Lung (tissue), 12 donors: Measurements from ENCODE around the gene RABGEF1. TPM values are rescaled to one million over a fixed set of nuclear protein-coding genes. Genes with fewer than 3 reads are reported as not detected.
"Not testable (repeated sequence)": the region's sequence is repeated elsewhere in the genome, so short reads cannot be mapped to it uniquely, and the experiment has no call there.

Experiments
- ATAC-seq: fragments of 200-7000 bp; cut with Tn5 transposase; one replicate; pipeline ENCODE4 v1.9.1; 2020; ENCODE audit warnings: moderate number of reproducible peaks; ENCODE audit not compliant: insufficient read depth, low FRiP score
- DNase-seq, 3 donors: peaks; one replicate each; pipeline ENCODE4 v3.0.0-alpha.2; 2013 to 2017
- H3K27ac ChIP-seq, 2 donors: one replicate each; pipeline ENCODE4 v1.5.1; 2013; ENCODE audit warnings: mild to moderate bottlenecking in 2 of 2, moderate library complexity in 2 of 2, control low read depth in 1 of 2, inconsistent platforms in 1 of 2, low read depth in 1 of 2, low read length in 1 of 2
- H3K27me3 ChIP-seq, 3 donors: one replicate each; pipeline ENCODE4 v1.5.1; 2013; ENCODE audit warnings: low read length in 2 of 3; ENCODE audit not compliant: control insufficient read depth in 3 of 3, insufficient read depth in 3 of 3
- H3K36me3 ChIP-seq, 4 donors: one replicate each; pipeline ENCODE4 v1.5.1; 2013; ENCODE audit warnings: low read length in 4 of 4, mild to moderate bottlenecking in 1 of 4, moderate library complexity in 1 of 4; ENCODE audit not compliant: control insufficient read depth in 4 of 4, insufficient read depth in 4 of 4
- H3K4me1 ChIP-seq, 5 donors: one replicate each; pipeline ENCODE4 v1.5.1; 2013; ENCODE audit warnings: low read length in 5 of 5, mild to moderate bottlenecking in 2 of 5, moderate library complexity in 1 of 5; ENCODE audit not compliant: control insufficient read depth in 5 of 5, insufficient read depth in 5 of 5
- H3K4me3 ChIP-seq: one replicate; pipeline ENCODE4 v1.5.1; 2013; ENCODE audit warnings: mild to moderate bottlenecking, control low read depth, moderate library complexity
- H3K9ac ChIP-seq, 2 donors: one replicate each; pipeline ENCODE4 v1.5.1; 2013; ENCODE audit warnings: low read length in 2 of 2, control low read depth in 1 of 2; ENCODE audit not compliant: insufficient read depth in 1 of 2
- H3K9me3 ChIP-seq, 4 donors: one replicate each; pipeline ENCODE4 v1.5.1; 2013; ENCODE audit warnings: low read length in 3 of 4, mild to moderate bottlenecking in 1 of 4, moderate library complexity in 1 of 4; ENCODE audit not compliant: control insufficient read depth in 4 of 4, insufficient read depth in 3 of 4
- CTCF ChIP-seq: IDR thresholded peaks from 2 replicates; pipeline ENCODE4 v1.5.1; 2012; ENCODE audit warnings: mild to moderate bottlenecking; ENCODE audit errors: control extremely low read depth, extremely low read depth
- WGBS, 2 donors: extraction: QIAGEN DNeasy Blood & Tissue Kit; methylation state at CpG; one replicate each; pipeline ENCODE4 v1.1.7; 2013; 5-methylcytosine and 5-hydroxymethylcytosine counted together
- polyA plus RNA-seq, 2 donors: library from polyadenylated mRNA; stranded (reverse); fragments of 200-250 nt; gene quantifications; one replicate each; pipeline ENCODE4 v1.2.1, GENCODE V29; 2013
- total RNA-seq, 2 donors: library from RNA; depleted of rRNA in 1 of 2; stranded (reverse); fragments of >200 nt in 1 of 2; gene quantifications; one replicate each; pipeline ENCODE4 v1.2.1, GENCODE V29; 2014 to 2021
- donor health status: control.
- donor health status: control.
- donor health status: Bipolar disorder and iron deficiency.
- donor health status: healthy.
- donor health status: DM: yes; HTN: yes; CAD: no.

Gene RABGEF1
- total and polyA plus RNA-seq, 4 donors: 9.3 to 27.3 (median 18.9) TPM

DNA sequence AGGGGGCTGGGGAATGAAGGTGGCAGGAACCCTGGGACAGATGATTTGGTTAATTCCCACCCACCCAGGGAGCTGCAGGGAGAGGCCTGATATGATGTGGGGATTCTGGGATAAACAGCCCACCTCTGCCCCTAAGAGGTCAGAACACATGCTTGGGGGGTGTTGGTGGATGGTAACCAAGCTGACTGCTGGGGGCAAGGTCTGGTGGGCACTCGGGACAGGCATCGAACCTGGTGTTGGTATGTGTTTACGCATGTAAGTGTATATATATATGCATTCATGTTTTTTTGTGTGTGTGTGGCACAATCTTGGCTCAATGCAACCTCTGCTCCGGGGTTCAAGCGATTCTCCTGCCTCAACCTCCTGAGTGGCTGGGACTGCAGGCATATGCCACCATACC lies 99.8 kb downstream of the RABGEF1 start:
- H3K27me3 ChIP-seq: no peaks in the 10 kb centered on the region
- H3K36me3 ChIP-seq: peaks cover 0 to 3% (median 0%) of the 10 kb centered on the region in 4 donors
- H3K4me3 ChIP-seq: no peak overlapping the region
- TF ChIP-seq CTCF: no peak
- no peak for DNase-seq
- 89 to 97% methylated on average over 5 of the region's 5 CpGs for WGBS, 2 donors
- H3K9me3 ChIP-seq: peaks cover 0 to 4% (median 0%) of the 10 kb centered on the region in 4 donors
- H3K9ac ChIP-seq: no peak overlapping the region
- H3K27ac ChIP-seq: no peak overlapping the region
- no peak for ATAC-seq
- peaks cover 0 to 1% (median 0%) of the 10 kb centered on the region in 5 donors for H3K4me1 ChIP-seq

DNA sequence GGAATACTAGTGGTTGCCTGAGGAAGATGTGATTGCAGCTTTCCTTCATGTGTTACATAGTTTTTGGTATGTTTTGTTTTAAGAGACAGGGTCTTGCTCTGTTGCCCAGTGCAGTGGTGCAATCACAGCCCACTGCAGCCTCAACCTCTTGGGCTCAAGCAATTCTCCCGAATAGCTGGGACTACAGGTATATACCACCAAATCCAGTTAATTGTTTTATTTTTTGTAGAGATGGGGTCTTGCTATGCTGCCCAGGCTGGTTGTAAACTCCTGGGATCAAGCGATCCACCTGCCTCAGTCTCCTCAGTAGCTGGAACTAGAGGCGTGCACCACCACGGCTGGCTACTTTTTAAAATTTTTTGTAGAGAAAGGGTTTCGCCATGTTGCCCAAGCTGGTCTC lies 101.4 kb downstream of the RABGEF1 start:
- Histone ChIP-seq H3K4me1 (peaks cover 0 to 6% (median 0%) of the 10 kb centered on the region in 5 donors), H3K9me3 (peaks cover 0 to 4% (median 0%) of the 10 kb centered on the region in 4 donors), H3K27me3 (no peaks in the 10 kb centered on the region), H3K9ac (no peak overlapping the region), H3K27ac (no peak overlapping the region), H3K36me3 (peaks cover 0 to 3% (median 0%) of the 10 kb centered on the region in 4 donors), H3K4me3 (no peak overlapping the region)
- DNase-seq (no peak), ATAC-seq (no peak)
- 95 to 96% methylated on average over 5 of the region's 5 CpGs for WGBS, 2 donors
- no peak for TF ChIP-seq CTCF

DNA sequence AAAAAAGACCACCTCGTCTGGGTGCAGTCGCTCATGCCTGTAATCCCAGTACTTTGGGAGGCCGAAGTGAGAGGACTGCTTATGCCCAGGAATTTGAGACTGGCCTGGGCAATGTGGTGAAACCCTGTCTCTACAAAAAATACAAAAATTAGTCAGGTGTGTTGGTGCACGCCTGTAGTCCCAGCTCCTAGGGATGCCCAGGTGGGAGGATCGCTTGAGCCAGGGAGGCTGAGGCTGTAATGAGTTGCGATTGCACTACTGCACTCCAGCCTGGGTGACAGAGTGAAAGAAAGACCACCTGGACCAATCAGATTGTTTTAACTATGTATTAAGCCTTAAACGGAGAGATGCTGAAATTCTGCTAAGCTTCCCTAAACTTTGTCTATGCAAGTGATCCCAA lies 103.0 kb downstream of the RABGEF1 start:
- WGBS, 2 donors: 74 to 78% methylated on average over 7 of the region's 7 CpGs
- not testable (repeated sequence) for DNase-seq

GRCh38 chr7:66844552-66845378 lies 104.2 kb downstream of the RABGEF1 start:
- ATAC-seq: peak; percentile 92
- H3K36me3 ChIP-seq: peaks cover 0 to 3% (median 0%) of the 10 kb centered on the region in 4 donors
- peak overlapping the region; percentile 97 to 99 for H3K27ac ChIP-seq
- DNase-seq: peak; percentile 99
- H3K9ac ChIP-seq: peak overlapping the region; percentile 98 to 100
- H3K4me1 ChIP-seq: peaks cover 0 to 6% (median 0%) of the 10 kb centered on the region in 5 donors
- TF ChIP-seq CTCF: no peak
- no peaks in the 10 kb centered on the region for H3K9me3 ChIP-seq
- no peaks in the 10 kb centered on the region for H3K27me3 ChIP-seq
- peak overlapping the region; percentile 70 for H3K4me3 ChIP-seq
- 1% methylated on average over 61 of the region's 61 CpGs for WGBS, 2 donors

More for the DNA sequence above, 103.0 kb downstream of the RABGEF1 start:
- H3K9me3 ChIP-seq, H3K36me3 ChIP-seq, H3K4me3 ChIP-seq, H3K27ac ChIP-seq, ATAC-seq, H3K9ac ChIP-seq, H3K4me1 ChIP-seq, H3K27me3 ChIP-seq: not testable (repeated sequence)
